GM12872 (cell line): ENCODE measurements around the gene WNK2.
A peak's percentile ranks its signal among the peaks of the same experiment; 100 is the strongest.

Experiments used
- TF ChIP-seq, protein P1 (sequence below): IDR thresholded peaks from 3 replicates; pipeline ENCODE4 v1.5.1; 2011; ENCODE audit warnings: low read depth, mild to moderate bottlenecking, low read length, moderate library complexity; ENCODE audit not compliant: insufficient read depth

WNK2 gene

DNA sequence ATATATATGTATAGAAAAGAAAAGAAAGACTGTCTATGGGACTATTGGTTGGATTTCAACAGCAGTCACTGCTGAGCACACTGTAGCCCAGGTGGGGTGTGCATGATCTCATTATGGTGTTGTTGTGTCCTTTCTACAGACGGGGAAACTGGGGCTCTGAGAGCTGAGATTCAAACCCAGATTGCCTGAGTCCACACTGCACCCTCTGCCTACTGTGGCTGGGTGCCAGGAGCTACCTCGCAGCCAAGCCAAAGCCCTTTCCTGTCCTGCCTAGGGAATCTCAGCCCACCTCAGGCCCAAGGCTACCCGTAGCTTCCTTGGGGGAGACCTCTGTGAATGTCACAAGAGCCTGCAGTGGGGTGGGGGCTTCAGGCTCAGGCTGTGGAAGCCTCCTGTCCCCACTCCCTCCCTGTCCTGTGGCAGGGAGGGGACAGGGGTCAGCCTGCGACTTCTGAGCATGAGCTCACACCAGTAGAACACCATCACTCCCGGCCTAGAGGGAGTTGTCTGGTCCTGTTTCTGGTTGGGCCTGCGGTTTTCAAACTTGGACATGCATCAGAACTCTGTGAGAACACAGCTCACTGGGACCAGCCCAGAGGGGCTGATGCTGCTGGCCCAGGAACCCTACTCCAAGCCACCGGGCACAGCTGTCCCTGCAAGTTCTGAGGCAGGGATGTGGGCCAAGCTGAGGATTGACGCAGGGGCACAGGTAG is 42.0 kb upstream of the WNK2 start:
- TF ChIP-seq, protein P1, sequence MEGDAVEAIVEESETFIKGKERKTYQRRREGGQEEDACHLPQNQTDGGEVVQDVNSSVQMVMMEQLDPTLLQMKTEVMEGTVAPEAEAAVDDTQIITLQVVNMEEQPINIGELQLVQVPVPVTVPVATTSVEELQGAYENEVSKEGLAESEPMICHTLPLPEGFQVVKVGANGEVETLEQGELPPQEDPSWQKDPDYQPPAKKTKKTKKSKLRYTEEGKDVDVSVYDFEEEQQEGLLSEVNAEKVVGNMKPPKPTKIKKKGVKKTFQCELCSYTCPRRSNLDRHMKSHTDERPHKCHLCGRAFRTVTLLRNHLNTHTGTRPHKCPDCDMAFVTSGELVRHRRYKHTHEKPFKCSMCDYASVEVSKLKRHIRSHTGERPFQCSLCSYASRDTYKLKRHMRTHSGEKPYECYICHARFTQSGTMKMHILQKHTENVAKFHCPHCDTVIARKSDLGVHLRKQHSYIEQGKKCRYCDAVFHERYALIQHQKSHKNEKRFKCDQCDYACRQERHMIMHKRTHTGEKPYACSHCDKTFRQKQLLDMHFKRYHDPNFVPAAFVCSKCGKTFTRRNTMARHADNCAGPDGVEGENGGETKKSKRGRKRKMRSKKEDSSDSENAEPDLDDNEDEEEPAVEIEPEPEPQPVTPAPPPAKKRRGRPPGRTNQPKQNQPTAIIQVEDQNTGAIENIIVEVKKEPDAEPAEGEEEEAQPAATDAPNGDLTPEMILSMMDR: no peak

DNA sequence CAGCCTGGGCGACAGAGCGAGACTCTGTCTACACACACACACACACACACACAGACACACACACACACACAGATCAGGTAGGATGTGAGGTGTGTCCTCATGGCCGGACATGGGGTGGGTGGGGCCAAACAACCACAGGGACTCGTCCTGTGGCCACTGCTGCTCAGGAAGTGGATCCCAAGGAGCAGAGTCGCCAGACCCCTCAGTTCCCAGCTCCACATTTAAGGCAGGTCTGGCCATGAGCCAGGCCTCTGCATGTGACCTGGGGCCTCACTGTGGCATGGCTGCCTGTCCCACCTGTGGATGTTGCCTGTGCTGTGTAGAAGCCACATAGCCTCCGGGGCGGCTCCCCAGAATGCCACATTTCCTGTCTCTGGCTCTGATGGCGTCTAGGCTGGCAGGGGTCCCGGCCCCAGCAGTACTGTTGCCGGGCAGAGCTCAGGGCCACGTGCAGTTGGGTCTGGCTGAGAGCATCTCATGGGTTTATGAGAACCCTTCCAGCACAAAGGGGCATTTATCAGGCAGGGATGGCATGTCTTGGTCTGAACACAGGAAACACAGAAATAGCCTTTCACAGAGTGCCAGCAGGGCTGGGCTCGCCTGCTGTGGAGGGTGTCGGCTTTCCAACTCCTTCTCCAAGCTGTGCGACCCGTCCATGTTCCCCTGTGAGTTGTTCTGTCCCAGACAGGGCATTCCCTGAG is 40.0 kb upstream of the WNK2 start:
- TF ChIP-seq, protein P1: no peak

DNA sequence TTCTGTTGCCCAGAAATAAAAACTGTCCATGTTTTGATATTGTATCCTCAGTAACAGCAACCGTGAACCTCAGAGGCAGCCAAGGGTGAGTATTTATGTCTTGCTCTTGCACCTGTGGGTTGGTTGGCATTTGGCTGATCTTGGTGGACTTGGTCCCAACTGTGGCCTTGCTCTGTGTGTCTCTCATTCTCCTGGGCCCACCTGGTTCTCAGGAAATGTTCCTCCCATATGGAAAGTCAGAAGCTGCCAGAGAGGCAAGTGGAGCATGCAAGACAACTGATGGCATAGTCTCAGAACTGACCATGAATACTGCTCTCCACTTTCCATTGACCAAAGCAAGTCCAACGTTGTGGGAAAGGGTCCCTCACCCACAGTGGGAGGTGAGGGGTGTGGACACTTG is 36.3 kb upstream of the WNK2 start:
- TF ChIP-seq, protein P1: no peak

DNA sequence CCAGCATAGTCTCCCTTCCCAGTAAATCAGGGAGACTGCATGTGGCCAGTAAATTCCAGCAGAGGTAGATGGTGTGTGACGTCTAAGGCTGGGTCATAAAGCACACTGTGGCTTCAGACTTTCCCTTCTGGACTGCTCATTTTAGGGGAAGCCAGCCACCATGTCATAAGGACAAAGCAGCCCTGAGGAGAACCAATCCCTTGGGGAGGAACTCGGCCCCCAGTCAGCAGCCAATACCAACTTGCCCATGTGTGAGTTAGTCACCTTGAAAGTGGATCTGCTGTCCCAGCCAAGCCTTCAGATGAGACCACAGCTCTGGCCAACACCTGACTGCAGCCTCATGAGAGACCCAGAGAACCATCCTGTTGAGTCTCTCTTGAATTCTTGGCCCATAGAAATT is 35.2 kb upstream of the WNK2 start:
- TF ChIP-seq, protein P1: no peak

DNA sequence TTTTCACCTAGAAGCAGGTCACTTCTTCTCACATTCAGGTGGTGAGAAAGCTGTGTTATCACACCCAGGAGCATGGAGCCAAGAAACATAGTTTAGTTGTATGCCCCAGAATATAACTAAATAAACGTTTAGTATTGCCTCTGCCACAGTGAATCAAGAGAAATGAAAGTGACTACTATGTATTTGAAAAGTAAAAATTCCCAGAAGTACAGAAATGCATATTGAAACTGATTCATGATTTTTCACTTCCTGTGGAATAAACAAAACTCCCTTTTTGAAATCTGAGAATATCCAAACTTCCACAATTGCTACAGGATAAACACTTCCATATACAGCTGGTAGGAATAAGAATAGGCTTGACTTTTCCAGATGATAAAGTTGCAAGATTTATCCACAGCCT is 34.6 kb upstream of the WNK2 start:
- TF ChIP-seq, protein P1: no peak

DNA sequence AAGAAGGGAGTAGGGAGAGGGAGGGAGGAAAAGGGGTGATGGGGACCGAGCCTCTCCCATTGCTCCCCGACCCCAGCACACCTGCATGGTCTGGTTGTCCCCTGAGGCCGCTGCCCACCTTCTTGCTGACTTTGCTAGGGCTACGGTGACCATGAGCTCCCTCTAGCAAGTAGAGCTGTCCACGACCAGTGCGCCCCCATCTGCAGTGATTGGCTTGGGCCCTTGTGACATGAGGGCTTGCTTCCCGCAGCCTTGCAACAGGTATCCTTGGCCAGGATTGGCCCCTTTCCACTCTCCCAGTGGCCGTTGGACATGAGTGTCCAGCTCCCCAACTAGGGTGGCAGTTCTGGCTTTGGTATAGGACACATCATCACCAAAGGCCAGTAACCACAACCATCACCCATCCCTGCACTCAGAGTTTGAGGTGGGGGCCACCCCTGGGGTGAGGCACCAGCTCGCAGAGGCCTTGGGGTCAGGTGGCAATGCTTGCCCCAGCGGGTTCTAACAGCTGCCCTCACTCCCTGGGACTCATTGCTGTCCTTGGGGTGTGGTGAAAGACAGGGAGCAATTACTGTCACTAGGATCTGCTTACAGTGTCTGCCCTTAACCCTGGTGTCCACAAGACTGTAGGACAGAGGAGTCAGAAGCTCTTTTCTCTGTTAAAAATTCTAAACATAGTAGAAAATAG is 32.7 kb upstream of the WNK2 start:
- TF ChIP-seq, protein P1: no peak

DNA sequence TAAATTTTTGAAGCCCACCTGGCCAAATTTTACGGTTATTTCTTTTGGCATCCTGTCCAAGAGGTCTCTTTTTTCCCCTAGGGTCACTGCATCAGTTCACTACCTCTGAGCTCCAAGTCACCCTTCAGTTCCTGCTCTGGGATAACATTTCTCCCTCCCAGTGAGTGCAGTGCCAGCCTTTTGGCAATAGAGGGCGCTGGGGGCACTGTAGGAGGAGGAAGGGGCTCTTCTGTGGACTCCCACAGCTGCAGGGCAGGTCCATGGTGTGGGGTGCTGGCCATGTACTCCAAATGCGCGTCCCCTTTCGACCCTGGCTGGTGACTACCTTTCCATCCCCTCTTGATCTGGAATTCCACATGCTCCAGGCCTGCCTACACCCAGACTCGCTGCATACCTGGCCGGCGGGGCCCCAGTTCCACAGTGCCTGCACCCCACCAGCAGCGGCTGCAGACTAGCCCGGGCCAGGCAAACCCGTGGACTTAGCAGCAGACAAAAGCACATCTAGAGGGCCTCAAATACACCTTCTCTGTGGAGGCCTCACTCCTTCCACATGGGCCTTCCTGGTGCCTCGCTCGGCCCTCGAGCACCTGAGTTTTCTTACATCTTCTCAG is 29.5 kb upstream of the WNK2 start:
- TF ChIP-seq, protein P1: peak; percentile 72
